ENCODE measurements around the gene TRAF1.

The TRAF1 gene

DNA sequence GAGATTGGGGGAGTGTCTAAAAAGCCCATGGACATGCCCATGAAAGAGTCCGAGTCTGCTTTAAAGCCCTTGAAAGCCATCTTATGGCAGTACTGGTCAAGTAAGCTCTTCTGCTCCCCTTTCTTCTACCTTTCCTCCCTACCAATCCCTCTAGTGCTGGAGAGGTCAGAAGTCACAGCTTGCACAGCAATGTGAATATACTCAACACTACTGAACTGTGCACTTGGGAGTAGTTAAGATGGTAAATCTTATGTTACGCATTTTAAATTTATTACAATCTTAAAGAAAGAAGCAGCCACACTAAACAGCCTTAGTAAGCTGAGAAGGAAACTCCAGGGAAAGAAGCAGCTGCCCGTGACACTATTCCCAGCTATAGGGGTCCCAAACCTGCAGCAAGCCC, 12.3 kb upstream of the TRAF1 start:
- DNase-seq, result no peak

- DNase-seq, result no peak
Observed at GRCh38 chr9:120937596-120937995, 11.0 kb upstream of the TRAF1 start.

DNA sequence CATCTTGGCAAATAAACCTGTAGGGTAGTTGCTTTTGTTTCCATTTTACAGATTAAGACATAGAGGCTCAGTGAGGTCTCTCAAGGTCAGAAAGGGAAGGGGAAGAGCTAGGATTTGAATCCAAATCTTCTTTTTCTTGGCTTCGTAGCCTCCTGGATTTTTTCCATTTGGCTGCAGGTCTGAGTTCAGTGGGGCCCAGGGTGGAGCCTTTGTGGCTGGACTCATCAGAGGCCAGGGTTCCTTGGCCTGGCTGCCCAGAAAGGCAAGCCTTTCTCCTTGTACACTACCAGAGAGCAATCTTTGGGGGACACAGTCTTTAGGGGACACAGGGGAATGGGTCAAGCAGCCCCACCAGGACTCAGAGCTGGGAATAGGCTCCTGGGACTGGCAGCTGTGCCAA, 10.5 kb upstream of the TRAF1 start:
- no peak for DNase-seq

DNA sequence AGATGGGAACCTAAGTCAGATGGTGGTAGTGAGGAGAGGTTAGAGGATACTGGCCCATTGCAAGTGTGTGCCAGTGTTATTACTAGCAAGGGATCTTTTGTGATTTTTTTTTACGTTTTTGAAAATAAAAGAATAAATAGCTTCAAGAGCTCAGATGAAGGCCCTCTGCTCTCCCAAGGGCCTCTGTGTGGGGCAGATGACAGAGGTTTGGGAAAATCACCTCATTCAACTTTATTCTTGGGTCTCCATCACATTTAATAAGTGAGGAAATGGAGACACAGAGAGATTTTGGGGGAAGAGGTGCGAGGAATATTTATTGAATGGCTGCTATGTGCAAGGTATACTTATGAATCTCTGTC, 10.1 kb upstream of the TRAF1 start:
- DNase-seq, result no peak

DNA sequence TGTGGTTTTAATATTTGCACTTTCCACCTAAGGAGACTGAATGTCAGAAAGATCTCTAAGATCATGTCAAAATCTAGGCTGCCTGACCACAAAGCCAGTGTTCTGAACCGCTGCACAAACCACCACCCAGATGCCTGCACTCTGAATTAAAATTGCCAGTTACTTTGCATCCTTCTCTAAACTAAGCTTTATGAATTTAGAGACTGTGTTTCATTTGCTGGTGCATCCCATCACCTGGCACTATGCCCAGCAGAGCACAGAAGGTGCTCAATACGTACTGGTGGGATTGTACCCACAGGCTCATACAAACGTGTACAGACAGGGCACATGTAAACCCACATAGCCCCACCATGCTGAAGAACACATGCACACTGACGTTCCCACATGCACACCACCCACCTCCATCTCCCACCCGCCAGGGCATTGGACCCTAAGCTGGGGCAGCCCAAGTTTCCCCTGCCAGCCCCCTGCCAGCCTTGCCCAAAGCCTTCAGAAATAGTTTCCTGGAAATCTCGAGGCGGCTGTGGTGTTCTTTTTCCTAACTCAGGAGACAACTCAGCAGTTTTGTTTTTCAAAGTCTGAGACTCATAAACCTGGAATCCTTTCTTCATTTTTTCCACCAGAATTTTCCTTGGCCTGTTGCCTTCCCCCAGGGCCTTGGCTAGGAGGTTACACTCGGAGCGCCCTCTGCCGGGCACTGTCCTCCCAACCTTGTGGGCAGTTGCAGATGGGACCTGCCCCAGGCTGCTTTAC, 9.6 kb upstream of the TRAF1 start:
- peak; percentile 53 for DNase-seq

GRCh38 chr9:120935383-120935857, 8.8 kb upstream of the TRAF1 start:
- DNase-seq, result peak; percentile 10

GRCh38 chr9:120934281-120934680, 7.7 kb upstream of the TRAF1 start:
- DNase-seq, result no peak

- DNase-seq, result no peak
Observed at GRCh38 chr9:120933310-120934055, 6.9 kb upstream of the TRAF1 start.

DNA sequence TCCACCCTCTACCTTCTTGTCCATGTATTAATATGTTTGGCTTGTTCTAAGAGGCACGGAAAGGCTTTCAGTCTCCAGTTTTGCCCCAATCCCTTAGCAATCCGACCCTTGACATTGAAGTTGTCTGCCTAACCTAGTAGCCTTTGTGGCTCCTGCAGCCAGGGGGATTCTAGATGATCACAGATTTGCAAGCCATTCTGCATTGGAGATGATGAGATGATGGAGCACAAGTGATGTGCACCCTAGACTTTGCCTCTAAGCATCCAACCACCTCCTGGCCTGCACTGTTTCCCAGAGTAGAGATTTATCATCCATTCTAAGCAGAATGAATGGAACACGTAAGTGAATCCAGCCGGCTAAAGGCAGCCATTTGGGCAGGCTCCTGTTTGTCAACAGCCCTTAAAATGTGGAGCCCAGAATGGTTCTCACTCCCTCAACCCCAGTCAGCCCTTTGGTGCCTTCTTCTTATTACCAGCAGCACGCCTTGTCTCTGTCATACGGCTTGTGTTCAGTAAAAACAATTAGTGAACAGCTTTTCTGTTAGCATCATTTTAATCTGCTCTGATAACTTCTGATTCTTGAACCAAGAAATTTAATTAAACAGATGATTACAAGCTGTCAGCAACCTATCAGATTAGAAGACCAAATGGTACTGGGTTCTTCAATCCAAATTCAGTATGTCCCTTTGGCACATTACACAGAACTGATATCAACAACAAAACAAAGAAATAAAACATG, 5.7 kb upstream of the TRAF1 start:
- no peak for DNase-seq

DNA sequence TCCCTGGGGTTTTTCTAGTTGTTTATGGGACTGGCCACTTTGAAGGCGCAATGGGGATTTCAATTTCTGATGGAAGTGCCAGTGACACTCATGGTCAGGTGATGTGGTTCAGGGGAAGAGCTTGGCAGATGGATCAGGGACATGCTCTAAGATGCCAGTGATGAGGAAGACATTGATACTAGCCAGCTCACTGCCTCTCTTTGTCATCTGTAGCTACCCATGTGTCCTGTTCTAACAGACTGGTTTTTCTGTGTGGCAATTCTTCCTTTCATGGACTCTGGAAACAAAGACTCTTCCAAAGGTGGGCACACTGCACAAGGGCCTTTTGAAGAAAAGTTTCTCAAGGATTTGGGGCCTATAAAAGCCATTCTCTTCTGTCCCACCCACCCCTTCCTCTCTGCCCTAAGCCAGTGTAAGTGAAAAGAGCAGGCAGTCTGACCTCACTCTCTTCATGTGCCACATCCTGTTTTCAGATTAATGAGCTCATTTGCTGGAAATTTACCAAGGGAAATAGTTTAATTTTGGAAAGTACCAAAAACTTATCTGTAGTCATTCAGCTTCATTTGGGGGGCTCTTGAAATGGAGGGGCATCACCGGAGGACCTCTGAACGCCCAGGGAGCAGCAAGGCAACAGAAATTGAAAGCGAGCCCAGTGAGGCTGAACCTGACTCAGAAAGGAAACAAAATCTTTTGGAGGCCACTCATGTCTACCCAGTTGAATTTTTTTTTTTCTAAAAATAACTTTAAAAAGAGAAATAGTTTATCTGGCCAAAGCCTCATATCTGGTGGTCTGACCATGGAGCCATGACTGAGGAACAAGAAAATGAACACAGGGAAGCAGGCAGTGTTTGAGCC, 4.9 kb upstream of the TRAF1 start:
- DNase-seq, result no peak

DNA sequence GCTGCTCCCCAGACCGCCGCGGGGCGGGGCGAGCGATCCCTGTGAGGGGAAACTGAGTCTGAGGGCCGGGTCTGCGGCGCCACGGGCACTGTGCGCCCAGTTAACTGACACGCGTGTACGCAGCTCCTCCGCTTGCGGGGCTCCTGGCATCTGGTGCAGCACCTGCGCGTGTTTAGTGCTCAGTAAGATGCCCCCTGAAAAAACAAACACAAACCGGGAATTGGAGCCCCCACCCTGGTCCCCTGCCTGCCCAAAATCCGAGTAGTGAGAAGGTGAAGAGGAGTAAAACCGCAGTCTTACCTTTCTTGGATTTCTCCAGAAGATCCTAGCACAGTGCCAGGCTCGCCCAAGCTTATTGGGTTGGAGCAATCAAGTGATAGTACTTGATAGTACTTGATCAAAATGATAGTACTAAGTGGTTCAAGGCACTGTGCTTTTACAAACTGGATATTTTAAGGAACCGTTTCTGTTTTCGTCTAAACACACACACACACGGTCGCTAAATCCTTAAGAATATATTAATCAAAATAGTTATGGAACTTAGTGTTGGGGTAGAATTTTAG, 2.7 kb upstream of the TRAF1 start:
- no peak for DNase-seq

GRCh38 chr9:120928483-120929228, 2.1 kb upstream of the TRAF1 start:
- DNase-seq, result no peak

DNA sequence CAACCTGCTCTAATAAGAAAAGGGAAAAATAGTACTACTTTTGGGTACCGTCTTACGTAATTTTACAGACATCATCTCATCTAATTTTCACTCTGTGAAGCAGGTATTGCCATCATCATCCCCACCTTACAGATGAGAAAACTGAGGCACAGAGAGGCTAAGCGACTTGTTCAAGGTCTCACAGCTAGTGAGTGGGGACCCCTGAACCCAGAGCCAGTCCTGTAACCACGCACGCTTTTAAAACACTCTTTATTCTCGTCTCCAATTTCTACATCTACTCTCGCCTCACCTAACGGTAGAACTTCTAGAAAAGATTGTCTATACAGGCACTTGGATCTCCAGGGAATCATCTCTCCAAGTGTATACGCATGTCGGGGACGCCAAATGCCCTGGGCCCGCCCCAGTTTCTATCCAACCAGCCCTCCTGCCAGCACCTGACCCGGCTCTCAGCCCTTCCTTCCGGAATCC, 1.5 kb upstream of the TRAF1 start:
- no peak for DNase-seq

DNA sequence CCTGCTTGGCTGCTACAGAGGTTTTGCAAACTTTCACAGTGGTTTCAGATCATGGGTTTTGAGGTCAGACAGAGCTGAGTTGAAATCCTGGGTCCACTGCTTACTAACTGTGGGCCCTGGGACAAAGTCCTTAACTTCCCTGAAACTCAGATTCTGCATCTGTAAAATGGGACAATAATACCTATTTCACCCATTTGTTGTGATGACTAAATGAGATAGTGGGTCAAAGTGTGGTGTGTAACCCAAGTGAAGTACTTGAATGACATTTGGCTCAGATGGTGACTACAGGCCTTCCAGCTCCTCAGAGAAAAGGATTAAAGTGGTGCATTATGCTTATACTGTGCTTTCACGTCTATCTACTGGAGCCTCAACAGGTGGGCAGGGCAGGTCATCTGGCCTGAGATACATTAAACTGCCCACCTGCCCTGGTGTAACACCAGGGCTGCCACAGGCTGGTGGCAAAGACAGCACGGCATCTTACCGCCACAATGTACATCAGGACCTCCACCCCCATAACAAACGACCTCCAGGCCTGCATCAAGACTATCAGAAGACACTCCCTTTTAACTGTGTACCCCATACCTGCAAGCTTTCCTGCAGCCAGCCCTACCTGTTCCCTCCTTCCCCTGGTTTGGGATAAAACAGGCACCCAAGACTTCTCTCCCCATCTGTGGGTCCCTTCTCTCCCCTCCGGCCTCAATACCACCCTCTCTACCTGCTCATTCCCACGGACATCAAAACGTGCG, 846 bp upstream of the TRAF1 start:
- no peak for DNase-seq

GRCh38 chr9:120925535-120926396, 830 bp downstream of the TRAF1 start:
- no peak for DNase-seq

GRCh38 chr9:120924698-120925534, 1.7 kb downstream of the TRAF1 start:
- DNase-seq, result no peak

DNA sequence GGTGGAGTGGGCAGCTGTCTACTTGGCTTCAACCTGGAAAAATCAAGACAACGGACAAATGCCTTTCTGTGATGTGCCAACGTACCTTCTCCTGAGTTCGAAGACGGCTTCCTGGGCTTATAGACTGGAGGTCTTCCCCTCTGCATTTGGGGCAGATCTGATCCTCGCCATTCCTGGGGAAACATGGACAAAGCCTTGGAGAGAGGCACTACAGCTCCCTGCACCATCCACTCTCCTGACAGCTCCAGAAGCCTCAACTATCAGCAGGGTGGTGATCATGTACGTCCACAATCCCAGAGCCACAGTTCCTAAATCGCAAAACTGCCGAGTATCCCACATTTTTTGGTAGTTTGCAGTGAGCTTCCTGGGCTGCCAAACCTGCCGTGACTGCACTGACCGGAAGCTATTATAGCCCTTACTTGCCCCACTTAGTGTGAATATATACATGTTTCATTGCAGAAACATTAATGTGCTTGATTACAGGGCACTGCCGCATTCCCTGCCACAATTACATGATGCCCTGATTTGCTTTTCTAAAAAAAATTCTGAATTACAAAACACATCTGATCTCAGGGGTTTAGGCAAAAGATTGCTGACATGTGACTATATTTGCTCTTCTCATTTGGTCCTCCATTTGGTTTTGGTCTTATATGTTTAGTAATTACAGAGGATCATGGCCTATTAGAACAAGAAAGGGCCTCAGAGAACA, 2.8 kb downstream of the TRAF1 start:
- DNase-seq, result no peak
